GM19468 (cell line): ENCODE data around the gene ABHD17A.

Experiments
- ATAC-seq: cut with Tn5 transposase; IDR thresholded peaks from one replicate; pipeline ENCODE4 v1.9.1; 2021; ENCODE audit warnings: mild to moderate bottlenecking, moderate library complexity, moderate number of reproducible peaks; ENCODE audit not compliant: unreplicated experiment; ENCODE audit errors: extremely low read depth

Gene ABHD17A

GRCh38 chr19:1854542-1855039 is 30.7 kb downstream of the ABHD17A start:
- no peak for ATAC-seq

- no peak for ATAC-seq
Observed at GRCh38 chr19:1854039-1854541, 31.2 kb downstream of the ABHD17A start.

DNA sequence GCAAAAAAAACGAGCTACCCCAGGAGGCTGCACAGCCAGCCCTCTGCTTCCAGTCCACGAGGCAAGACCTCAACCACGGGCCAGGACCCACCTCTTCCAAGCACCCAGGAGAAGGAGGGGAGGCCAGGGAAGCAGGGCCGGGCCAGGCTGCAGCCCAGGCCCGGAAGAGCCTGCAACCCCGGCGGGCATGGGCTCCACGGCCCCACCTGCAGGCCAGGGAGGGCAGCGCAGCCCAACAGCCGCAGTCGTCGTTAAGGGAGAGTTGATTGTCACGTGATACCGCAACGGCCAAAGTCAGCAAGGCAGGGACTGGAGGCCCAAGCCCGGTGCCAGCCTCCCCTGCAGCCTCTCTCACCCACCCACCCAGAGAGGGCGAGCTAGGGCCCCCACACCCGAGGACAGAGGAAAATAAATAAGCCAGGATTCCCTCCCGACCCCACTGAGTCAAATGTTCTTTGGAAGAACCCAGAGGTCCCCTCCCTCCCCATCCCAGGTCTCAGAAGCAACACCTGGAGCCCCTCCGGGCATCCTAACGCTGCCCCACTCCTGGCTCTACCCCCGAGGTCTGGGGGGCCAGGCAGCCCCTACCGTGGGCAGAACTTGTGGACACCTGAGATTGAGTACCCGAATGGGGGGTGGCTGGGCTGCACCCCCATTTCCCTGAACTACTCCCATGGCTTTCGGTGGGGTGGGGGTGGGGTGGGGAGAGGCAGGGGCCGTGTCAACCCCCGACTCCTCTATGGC is 31.8 kb downstream of the ABHD17A start:
- ATAC-seq: no peak

DNA sequence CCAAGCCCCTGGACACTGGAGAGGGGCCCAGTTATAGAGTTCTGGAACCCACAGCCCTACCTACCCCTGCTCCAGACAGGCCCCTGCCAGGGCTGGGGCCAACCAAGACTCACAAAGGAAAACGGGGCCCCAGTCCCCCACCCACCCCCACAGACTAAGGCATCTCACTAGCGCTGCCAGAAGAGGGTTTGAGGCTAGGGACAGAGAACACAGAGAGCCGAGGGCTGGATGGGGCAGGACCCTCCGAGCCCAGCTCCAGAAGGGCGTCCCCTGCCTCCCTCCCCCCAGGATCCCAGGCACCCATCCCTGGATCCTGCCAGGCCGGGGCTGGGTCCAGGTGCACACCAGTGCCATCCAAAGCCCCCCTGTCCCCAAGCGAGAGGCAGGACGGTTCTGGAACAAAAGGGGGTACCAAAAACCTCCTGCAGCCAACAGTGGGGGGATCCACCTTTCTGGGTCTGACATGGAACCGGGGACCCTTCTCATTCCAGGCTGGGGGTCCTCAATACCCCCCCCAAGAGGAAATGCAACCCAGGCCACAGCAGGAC is 32.6 kb downstream of the ABHD17A start:
- ATAC-seq: no peak

- no peak for ATAC-seq
Observed at GRCh38 chr19:1851654-1852580, 33.4 kb downstream of the ABHD17A start.

DNA sequence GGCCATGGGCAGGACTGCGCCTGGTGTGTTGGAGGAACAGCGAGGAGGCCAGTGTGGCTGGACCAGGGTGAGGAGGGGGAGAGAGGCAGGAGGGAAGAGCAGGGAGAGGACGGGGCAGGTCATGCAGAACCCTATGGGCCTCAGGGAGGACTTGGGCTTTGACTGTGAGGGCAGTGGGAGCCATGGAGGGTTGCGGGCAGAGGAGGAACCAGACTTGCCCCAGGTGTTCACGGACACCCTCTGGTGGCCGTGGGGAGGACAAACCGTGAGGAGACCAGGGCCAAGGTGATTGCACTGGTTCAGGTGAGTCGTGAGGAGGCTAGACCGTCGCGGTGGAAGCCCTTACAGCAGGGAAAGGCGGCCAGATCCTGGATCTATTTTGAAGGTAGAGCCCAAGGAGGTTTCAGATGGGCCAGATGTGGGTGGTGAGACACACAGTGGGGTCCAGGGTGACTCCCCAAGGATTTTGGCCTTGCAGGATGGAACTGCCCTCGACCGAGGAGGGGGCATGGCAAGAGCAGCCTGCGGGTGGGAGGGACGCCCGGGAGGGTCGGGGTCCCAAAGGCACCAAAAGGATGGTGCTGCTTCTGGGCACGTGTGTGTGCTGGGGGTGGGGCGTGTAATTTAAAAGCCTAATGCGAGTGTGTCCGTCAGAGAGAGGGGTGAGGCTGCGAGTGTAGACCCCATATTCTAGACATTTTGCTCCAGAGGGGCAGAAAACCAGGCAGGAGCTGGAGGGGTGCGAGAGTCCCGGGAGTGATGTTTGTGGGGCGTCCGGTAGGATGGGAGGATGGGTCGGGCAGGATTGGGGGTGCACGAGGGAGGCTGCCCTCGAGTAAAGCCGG is 34.3 kb downstream of the ABHD17A start:
- no peak for ATAC-seq

GRCh38 chr19:1849886-1850398 is 35.4 kb downstream of the ABHD17A start:
- no peak for ATAC-seq

- ATAC-seq: no peak
Observed at GRCh38 chr19:1849132-1849474, 36.2 kb downstream of the ABHD17A start.

DNA sequence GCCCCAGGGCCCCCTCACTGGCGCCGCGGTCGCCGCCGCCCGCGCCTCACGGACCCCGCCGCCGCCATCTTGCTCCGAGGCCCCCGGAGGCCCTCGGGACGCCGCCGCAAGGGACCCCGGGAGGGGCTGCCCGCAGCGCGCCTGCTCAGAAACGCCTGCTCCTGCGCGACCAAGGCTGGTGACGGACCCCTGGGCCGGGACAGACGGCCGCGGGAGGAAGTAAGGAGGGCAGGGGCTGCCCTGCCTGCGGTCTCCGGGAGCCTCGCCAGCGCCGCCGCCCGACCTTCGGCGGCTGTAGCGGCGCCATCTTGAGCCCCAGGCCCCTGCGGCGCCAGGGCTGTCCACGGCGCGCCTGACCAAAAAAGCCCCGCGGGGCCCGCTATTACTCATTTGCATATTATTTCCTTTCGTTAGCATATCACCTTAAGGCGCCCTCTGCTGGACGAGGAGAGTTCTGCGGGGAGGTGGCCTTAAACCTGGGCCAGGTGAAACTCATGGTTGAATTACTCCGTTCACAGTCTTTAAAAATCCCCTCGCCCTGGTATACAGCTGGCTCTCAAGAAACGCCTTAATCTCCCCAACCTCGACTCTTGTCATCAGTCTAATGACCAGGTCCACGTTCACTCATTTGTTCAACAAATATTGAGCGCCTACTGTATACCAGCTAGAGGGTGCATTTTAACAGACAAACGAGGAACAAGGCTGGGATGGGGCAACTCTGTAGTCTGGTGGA is 36.7 kb downstream of the ABHD17A start, which contains the start of gene REXO1:
Gene REXO1 (minus strand): TSS at position 85 of the 733 bp plus-strand sequence. CDS start 125 bp downstream, outside the sequence.
- ATAC-seq: peak; percentile 71

DNA sequence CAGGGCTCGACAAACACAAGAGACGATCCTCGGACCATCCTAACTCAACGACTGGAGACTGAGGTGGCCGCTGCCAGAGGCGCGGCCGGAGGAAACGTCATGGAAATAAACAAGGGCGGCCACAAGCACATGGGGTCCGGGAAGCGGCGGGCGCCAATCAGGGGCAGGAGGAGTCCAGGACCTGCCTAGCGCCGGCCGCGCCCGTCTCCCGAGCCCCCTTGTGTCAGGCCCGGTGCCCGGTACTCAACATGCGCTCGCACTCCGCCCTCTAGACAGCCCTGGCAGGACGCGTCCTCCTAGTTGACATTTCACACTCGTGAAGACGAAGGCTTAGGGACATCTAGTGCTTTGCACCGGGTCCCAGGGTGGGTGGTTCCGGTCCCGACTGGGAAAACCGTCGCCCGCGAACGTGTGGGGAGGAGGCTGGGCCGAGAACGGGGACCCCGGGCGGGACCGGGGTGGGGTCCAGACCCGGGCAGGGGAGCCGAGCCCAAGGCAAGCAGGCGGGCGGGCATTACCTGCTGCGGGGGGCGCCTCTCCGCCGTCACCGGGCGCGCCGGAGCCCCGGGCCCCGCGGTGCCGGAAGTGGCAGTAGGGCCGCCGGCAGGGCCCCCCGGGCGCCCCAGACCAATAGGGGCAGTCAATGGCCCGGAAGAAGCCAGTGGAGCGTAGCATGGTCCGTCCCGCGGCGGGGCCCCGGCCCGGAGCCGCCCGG is 37.5 kb downstream of the ABHD17A start:
- no peak for ATAC-seq

DNA sequence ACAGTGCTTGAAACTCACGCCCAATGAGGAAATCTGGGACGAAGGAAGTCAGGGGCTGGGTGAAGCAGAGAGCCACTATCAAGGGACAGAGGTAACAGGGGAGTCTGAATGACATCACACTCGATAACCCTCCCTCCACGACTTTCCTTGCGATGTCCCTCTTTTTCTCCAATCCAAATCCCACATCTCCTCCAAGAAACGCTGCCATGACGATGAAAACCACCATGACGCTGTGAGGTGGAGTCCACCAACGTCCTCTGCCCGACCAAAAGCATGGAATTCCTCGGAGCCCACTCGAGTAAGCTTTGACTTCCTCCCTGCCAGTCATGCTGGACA is 38.0 kb downstream of the ABHD17A start:
- no peak for ATAC-seq

GRCh38 chr19:1846517-1847204 is 38.6 kb downstream of the ABHD17A start:
- ATAC-seq: no peak

GRCh38 chr19:1845642-1846041 is 39.7 kb downstream of the ABHD17A start:
- ATAC-seq: no peak

DNA sequence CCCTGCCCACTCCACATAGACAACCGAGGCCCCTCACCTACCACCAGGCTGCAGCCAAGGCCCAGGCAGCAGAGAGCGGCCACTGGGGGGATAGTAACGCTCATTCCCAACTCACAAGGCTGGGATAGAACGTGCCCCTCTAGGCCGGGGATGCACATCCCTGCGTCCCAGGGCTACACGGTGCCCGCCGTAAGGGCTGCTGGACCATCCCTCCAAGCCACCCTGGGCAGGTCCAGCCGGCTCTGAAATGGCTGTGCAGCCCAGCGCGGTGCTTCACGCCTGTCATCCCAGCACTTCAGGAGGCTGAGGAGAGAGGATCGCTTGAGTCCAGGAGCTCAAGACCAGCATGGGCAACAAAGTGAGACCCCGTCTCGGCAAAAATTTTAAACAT is 40.2 kb downstream of the ABHD17A start:
- ATAC-seq: no peak

GRCh38 chr19:1844513-1845124 is 40.7 kb downstream of the ABHD17A start:
- ATAC-seq: no peak

GRCh38 chr19:1843646-1844394 is 41.5 kb downstream of the ABHD17A start:
- ATAC-seq: no peak

DNA sequence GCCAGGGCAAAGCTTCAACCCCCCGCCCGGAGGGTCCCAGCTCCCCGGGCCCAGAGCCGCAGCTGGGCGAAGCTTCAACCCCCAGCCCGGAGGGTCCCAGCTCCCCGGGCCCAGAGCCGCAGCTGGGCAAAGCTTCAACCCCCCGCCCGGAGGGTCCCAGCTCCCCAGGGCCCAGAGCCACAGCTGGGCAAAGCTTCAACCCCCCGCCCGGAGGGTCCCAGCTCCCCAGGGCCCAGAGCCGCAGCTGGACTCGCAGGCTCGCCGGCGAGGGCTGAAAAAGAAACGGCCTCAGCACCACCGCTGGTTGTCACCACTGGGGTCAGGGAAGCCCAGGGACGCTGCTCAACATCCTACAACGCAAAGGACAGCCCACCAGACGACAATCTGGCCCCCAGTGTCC is 42.2 kb downstream of the ABHD17A start:
- ATAC-seq: no peak
